Measurements from ENCODE around the gene POP7. TPM values are rescaled to one million over a fixed set of nuclear protein-coding genes. Genes with fewer than 3 reads are reported as not detected.
"Not testable (repeated sequence)": the region's sequence is repeated elsewhere in the genome, so short reads cannot be mapped to it uniquely, and the experiment has no call there.

The POP7 gene
- total RNA-seq, 4 donors from 2014 or later, result 39.4 to 55.8 (median 47.6) TPM

GRCh38 chr7:100714725-100715124, 8.8 kb downstream of the POP7 start:
- Histone ChIP-seq H3K27ac (no peak overlapping the region), H3K4me1 (no peaks in the 10 kb centered on the region), H3K4me3 (no peak overlapping the region), H3K36me3 (no peaks in the 10 kb centered on the region), H3K9me3 (no peaks in the 10 kb centered on the region), H3K27me3 (peaks cover 10% of the 10 kb centered on the region)
- TF ChIP-seq CTCF (IDR thresholded peaks at IDR 0.05) (no peak), POLR2AphosphoS5 (IDR thresholded peaks at IDR 0.05) (no peak), EP300 (IDR thresholded peaks at IDR 0.05) (no peak)
- DNase-seq (ENCODE audit: low spot score in 2 of 2), result no peak
- WGBS, result 56% methylated on average over 6 of the region's 8 CpGs

- WGBS, result 94% methylated on average over 2 of the region's 2 CpGs
- Histone ChIP-seq H3K27me3 (peaks cover 31% of the 10 kb centered on the region), H3K4me1 (peaks cover 13% of the 10 kb centered on the region)
- not testable (repeated sequence) for H3K4me3 ChIP-seq; DNase-seq (ENCODE audit: low spot score in 2 of 2); H3K27ac ChIP-seq; H3K36me3 ChIP-seq; H3K9me3 ChIP-seq
Observed at GRCh38 chr7:100717073-100717472, 11.2 kb downstream of the POP7 start.

GRCh38 chr7:100719523-100720278, 13.8 kb downstream of the POP7 start:
- DNase-seq (ENCODE audit: low spot score in 2 of 2), result no peak
- Histone ChIP-seq H3K27ac (no peak overlapping the region), H3K4me1 (peaks cover 13% of the 10 kb centered on the region), H3K27me3 (peaks cover 36% of the 10 kb centered on the region), H3K4me3 (no peak overlapping the region), H3K9me3 (no peaks in the 10 kb centered on the region), H3K36me3 (no peaks in the 10 kb centered on the region)
- 52% methylated on average over 8 of the region's 8 CpGs for WGBS
- TF ChIP-seq POLR2AphosphoS5 (IDR thresholded peaks at IDR 0.05), result no peak
- no peak for TF ChIP-seq CTCF (IDR thresholded peaks at IDR 0.05)
- TF ChIP-seq POLR2A (IDR thresholded peaks at IDR 0.05), result no peak
- TF ChIP-seq EP300 (IDR thresholded peaks at IDR 0.05), result no peak

- Histone ChIP-seq H3K9me3 (no peaks in the 10 kb centered on the region), H3K4me1 (peaks cover 16% of the 10 kb centered on the region), H3K4me3 (peak within 1 kb of the TSS; percentile 28), H3K27me3 (peaks cover 36% of the 10 kb centered on the region), H3K27ac (no peak within 1 kb of the TSS), H3K36me3 (no peaks in the 10 kb centered on the region)
- TF ChIP-seq POLR2A (IDR thresholded peaks at IDR 0.05) (no peak), EP300 (IDR thresholded peaks at IDR 0.05) (no peak), POLR2AphosphoS5 (IDR thresholded peaks at IDR 0.05) (no peak), CTCF (IDR thresholded peaks at IDR 0.05) (no peak)
- no peak for DNase-seq (ENCODE audit: low spot score in 2 of 2)
- 3% methylated on average over 14 of the region's 21 CpGs for WGBS
Observed at GRCh38 chr7:100720279-100720670, 14.4 kb downstream of the POP7 start, which contains the start of gene EPO. EPO (plus strand) TSS chr7:100720468; CDS start chr7:100720981, 513 bp downstream.

GRCh38 chr7:100720671-100721504, 15.0 kb downstream of the POP7 start:
- no peak for DNase-seq (ENCODE audit: low spot score in 2 of 2)
- H3K36me3 ChIP-seq, result no peaks in the 10 kb centered on the region
- no peak overlapping the region for H3K27ac ChIP-seq
- H3K27me3 ChIP-seq, result peaks cover 36% of the 10 kb centered on the region
- H3K4me3 ChIP-seq, result peak overlapping the region; percentile 28
- peaks cover 22% of the 10 kb centered on the region for H3K4me1 ChIP-seq
- H3K9me3 ChIP-seq, result no peaks in the 10 kb centered on the region
- TF ChIP-seq POLR2A (IDR thresholded peaks at IDR 0.05), result no peak
- TF ChIP-seq CTCF (IDR thresholded peaks at IDR 0.05), result no peak
- no peak for TF ChIP-seq EP300 (IDR thresholded peaks at IDR 0.05)
- no peak for TF ChIP-seq POLR2AphosphoS5 (IDR thresholded peaks at IDR 0.05)
- WGBS, result 17% methylated on average over 11 of the region's 56 CpGs
